ENCODE results near the gene FMNL2. TPM values are rescaled to one million over a fixed set of nuclear protein-coding genes. Genes with fewer than 3 reads are reported as not detected.

FMNL2 gene
- total and polyA plus RNA-seq, 4 donors: 1.5 to 9.3 (median 5.1) TPM

GRCh38 chr2:152359573-152360363 lies 24.8 kb downstream of the FMNL2 start:
- TF ChIP-seq TAF1 (conservative IDR thresholded peaks at IDR 0.05) (no peak), JUND (IDR thresholded peaks at IDR 0.05) (no peak), ZBTB33 (IDR thresholded peaks at IDR 0.05) (no peak), RAD21 (IDR thresholded peaks at IDR 0.05) (no peak), FOXA2 (IDR thresholded peaks at IDR 0.05) (no peak), EGR1 (IDR thresholded peaks at IDR 0.05; ENCODE audit: low read depth in 2 of 2) (no peak)
- Histone ChIP-seq H3K4me3 (ENCODE audit: low read depth in 1 of 3, low read length in 3 of 3) (no peak overlapping the region), H3K9ac (ENCODE audit: low read depth in 1 of 2, low read length in 2 of 2) (no peak overlapping the region), H3K27ac (ENCODE audit: low read depth in 1 of 2, low read length in 2 of 2) (no peak overlapping the region), H3K27me3 (ENCODE audit: control insufficient read depth in 4 of 4, insufficient read depth in 4 of 4, low read length in 3 of 4) (no peaks in the 10 kb centered on the region), H3K36me3 (ENCODE audit: control insufficient read depth in 4 of 4, insufficient read depth in 3 of 4, low read depth in 1 of 4, low read length in 3 of 4) (no peaks in the 10 kb centered on the region), H3K9me3 (ENCODE audit: control insufficient read depth in 4 of 4, low read length in 3 of 4) (no peaks in the 10 kb centered on the region), H3K4me1 (ENCODE audit: control insufficient read depth in 4 of 4, insufficient read depth in 4 of 4, low read length in 3 of 4) (no peaks in the 10 kb centered on the region)
- DNase-seq (ENCODE audit: low spot score): no peak
- 74% methylated on average over 6 of the region's 6 CpGs for WGBS

- no peak for DNase-seq (ENCODE audit: low spot score)
- H3K4me3 ChIP-seq (ENCODE audit: low read depth in 1 of 3, low read length in 3 of 3): no peak overlapping the region
- no peaks in the 10 kb centered on the region for H3K27me3 ChIP-seq (ENCODE audit: control insufficient read depth in 4 of 4, insufficient read depth in 4 of 4, low read length in 3 of 4)
- 81% methylated on average over 1 of the region's 1 CpG for WGBS
- H3K4me1 ChIP-seq (ENCODE audit: control insufficient read depth in 4 of 4, insufficient read depth in 4 of 4, low read length in 3 of 4): peaks cover 0 to 1% (median 0%) of the 10 kb centered on the region in 4 donors
- no peaks in the 10 kb centered on the region for H3K9me3 ChIP-seq (ENCODE audit: control insufficient read depth in 4 of 4, low read length in 3 of 4)
- no peak overlapping the region for H3K9ac ChIP-seq (ENCODE audit: low read depth in 1 of 2, low read length in 2 of 2)
- no peak overlapping the region for H3K27ac ChIP-seq (ENCODE audit: low read depth in 1 of 2, low read length in 2 of 2)
- no peak for TF ChIP-seq ZBTB33 (IDR thresholded peaks at IDR 0.05)
- TF ChIP-seq RXRA (IDR thresholded peaks at IDR 0.05): no peak
- no peak for TF ChIP-seq JUND (IDR thresholded peaks at IDR 0.05)
- no peak for TF ChIP-seq HNF4A (conservative IDR thresholded peaks at IDR 0.05)
- no peak for TF ChIP-seq FOXA2 (IDR thresholded peaks at IDR 0.05)
- TF ChIP-seq, protein P1, sequence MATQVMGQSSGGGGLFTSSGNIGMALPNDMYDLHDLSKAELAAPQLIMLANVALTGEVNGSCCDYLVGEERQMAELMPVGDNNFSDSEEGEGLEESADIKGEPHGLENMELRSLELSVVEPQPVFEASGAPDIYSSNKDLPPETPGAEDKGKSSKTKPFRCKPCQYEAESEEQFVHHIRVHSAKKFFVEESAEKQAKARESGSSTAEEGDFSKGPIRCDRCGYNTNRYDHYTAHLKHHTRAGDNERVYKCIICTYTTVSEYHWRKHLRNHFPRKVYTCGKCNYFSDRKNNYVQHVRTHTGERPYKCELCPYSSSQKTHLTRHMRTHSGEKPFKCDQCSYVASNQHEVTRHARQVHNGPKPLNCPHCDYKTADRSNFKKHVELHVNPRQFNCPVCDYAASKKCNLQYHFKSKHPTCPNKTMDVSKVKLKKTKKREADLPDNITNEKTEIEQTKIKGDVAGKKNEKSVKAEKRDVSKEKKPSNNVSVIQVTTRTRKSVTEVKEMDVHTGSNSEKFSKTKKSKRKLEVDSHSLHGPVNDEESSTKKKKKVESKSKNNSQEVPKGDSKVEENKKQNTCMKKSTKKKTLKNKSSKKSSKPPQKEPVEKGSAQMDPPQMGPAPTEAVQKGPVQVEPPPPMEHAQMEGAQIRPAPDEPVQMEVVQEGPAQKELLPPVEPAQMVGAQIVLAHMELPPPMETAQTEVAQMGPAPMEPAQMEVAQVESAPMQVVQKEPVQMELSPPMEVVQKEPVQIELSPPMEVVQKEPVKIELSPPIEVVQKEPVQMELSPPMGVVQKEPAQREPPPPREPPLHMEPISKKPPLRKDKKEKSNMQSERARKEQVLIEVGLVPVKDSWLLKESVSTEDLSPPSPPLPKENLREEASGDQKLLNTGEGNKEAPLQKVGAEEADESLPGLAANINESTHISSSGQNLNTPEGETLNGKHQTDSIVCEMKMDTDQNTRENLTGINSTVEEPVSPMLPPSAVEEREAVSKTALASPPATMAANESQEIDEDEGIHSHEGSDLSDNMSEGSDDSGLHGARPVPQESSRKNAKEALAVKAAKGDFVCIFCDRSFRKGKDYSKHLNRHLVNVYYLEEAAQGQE (IDR thresholded peaks at IDR 0.05): no peak
- TF ChIP-seq FOXA1 (IDR thresholded peaks at IDR 0.05): no peak
- no peak for TF ChIP-seq HNF4G (IDR thresholded peaks at IDR 0.05)
- TF ChIP-seq SP1 (IDR thresholded peaks at IDR 0.05): no peak
- no peak for TF ChIP-seq YY1 (IDR thresholded peaks at IDR 0.05)
- no peak for TF ChIP-seq NR2F2 (IDR thresholded peaks at IDR 0.05)
- no peak for TF ChIP-seq CTCF (IDR thresholded peaks at IDR 0.05; ENCODE audit: low read depth, low read length, missing input control)
- no peak for TF ChIP-seq RAD21 (IDR thresholded peaks at IDR 0.05)
- TF ChIP-seq, protein P2, sequence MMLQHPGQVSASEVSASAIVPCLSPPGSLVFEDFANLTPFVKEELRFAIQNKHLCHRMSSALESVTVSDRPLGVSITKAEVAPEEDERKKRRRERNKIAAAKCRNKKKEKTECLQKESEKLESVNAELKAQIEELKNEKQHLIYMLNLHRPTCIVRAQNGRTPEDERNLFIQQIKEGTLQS (IDR thresholded peaks at IDR 0.05): no peak
- no peak for TF ChIP-seq TAF1 (conservative IDR thresholded peaks at IDR 0.05)
- TF ChIP-seq EGR1 (IDR thresholded peaks at IDR 0.05; ENCODE audit: low read depth in 2 of 2): no peak
- TF ChIP-seq MAX (IDR thresholded peaks at IDR 0.05): no peak
- TF ChIP-seq GABPA (IDR thresholded peaks at IDR 0.05 in 1 of 2, conservative IDR thresholded peaks at IDR 0.05 in 1 of 2): no peak
- H3K36me3 ChIP-seq (ENCODE audit: control insufficient read depth in 4 of 4, insufficient read depth in 3 of 4, low read depth in 1 of 4, low read length in 3 of 4): no peaks in the 10 kb centered on the region
These were observed 29.0 kb downstream of the FMNL2 start for GRCh38 chr2:152363936-152364335.
